AG04450 (cell line): ENCODE results near the gene FBXO39. TPM values are rescaled to one million over a fixed set of nuclear protein-coding genes. Genes with fewer than 3 reads are reported as not detected.
"Not testable (repeated sequence)": the region's sequence is repeated elsewhere in the genome, so short reads cannot be mapped to it uniquely, and the experiment has no call there.

ENCODE experiments used
- CTCF ChIA-PET: fragments of 300-600, 350-600 bp; formaldehyde crosslinking; extraction: SDS; loops from one replicate; lab custom pipeline; 2022; ENCODE audit warnings: antibody characterized with exemption, inconsistent platforms; lab: Charles Lee
- POLR2A ChIA-PET: fragments of 350-600 bp; formaldehyde crosslinking; extraction: SDS; loops from one replicate; lab custom pipeline; 2021; ENCODE audit warnings: antibody characterized with exemption, inconsistent platforms; lab: Yijun Ruan, JAX
- DNase-seq: peaks from one replicate; pipeline ENCODE4 v3.0.0-alpha.2; 2011; ENCODE audit warnings: low read depth, low spot score
- H3K27ac ChIP-seq: one replicate; pipeline ENCODE4 v1.5.1; 2012; ENCODE audit warnings: low read depth, low read length, control low read depth
- H3K27me3 ChIP-seq: one replicate; pipeline ENCODE4 v1.6.0; 2012; ENCODE audit warnings: low read length; ENCODE audit not compliant: control insufficient read depth, insufficient read depth
- H3K4me3 ChIP-seq: 2 replicates; pipeline ENCODE4 v1.5.1; 2011; ENCODE audit warnings: mild to moderate bottlenecking, low read depth, low read length, control low read depth
- H3K9me3 ChIP-seq: 2 replicates; pipeline ENCODE4 v1.5.1; 2012; ENCODE audit warnings: low read length; ENCODE audit not compliant: control insufficient read depth, insufficient read depth
- polyA plus RNA-seq: library from polyadenylated mRNA; depleted of rRNA; stranded (reverse); fragments of >200 nt; gene quantifications from 2 replicates; pipeline ENCODE4 v1.2.3, GENCODE V29; 2011
- TF ChIP-seq, protein P1 (sequence below): IDR thresholded peaks from 2 replicates; pipeline ENCODE4 v1.5.1; 2011; ENCODE audit warnings: low read depth, low read length, control low read depth, inconsistent platforms

FBXO39 gene
- polyA plus RNA-seq, 1 experiment: 0.10 TPM

DNA sequence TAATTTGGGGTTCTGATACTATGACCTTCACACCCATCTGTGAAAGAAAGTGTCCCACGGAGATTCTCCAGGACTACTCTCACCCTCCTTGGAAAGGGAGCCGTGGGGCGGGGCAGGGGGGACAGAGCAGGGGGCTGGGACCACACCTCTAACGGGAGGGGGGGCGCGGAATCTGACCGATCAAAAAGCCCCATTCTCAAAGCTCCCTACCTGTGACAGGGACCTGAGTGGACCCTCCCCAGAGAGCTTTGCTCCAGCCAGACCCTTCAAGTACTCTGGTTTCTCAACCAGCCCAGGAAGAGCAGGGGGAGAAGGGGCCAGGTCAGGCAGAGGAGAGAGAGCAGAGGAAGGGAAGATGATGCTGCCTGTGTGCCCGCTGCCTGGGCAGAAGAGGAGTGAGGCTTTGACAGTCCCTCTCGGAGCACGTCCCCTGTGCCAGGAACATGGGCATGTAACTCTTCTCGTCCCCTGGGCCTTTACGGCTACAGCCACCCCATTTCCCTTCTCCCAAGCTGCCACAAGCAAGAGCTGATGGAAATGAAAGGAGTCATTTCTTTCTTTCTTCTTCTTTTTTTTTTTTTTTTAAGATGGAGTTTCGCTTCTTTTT, 19.5 kb upstream of the FBXO39 start:
- TF ChIP-seq, protein P1, sequence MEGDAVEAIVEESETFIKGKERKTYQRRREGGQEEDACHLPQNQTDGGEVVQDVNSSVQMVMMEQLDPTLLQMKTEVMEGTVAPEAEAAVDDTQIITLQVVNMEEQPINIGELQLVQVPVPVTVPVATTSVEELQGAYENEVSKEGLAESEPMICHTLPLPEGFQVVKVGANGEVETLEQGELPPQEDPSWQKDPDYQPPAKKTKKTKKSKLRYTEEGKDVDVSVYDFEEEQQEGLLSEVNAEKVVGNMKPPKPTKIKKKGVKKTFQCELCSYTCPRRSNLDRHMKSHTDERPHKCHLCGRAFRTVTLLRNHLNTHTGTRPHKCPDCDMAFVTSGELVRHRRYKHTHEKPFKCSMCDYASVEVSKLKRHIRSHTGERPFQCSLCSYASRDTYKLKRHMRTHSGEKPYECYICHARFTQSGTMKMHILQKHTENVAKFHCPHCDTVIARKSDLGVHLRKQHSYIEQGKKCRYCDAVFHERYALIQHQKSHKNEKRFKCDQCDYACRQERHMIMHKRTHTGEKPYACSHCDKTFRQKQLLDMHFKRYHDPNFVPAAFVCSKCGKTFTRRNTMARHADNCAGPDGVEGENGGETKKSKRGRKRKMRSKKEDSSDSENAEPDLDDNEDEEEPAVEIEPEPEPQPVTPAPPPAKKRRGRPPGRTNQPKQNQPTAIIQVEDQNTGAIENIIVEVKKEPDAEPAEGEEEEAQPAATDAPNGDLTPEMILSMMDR: no peak
- Histone ChIP-seq H3K4me3 (peak overlapping the region; percentile 60), H3K27ac (no peak overlapping the region)

DNA sequence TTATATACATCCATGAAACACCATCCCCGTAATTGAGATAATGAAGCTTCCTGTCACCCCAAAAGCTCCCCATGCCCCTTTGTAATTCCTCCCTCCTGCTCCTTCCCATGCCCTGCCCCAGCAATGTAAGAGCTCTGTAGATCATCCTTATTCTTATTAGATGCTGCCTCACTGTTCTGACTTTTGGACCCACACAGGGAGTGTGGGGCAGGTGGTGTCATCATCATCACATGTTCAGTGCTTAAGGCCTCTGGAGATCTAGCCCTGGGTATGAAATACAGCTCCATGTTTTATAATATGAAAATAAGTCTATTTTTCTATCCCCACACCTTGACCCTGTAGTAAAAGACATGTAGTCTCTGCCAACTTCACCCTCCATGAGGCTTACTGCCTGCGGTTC, 18.3 kb upstream of the FBXO39 start:
- ChIA-PET POLR2A (no interaction called here), CTCF (interaction anchor here (0.8 to 1.6 kb wide), 2 partner anchors 86 to 264 kb away, joined by 3 to 4 read pairs; no protein-coding TSS in a partner anchor)
- Histone ChIP-seq H3K4me3 (no peak overlapping the region), H3K9me3 (no peaks in the 10 kb centered on the region), H3K27me3 (no peaks in the 10 kb centered on the region), H3K27ac (no peak overlapping the region)
- DNase-seq: no peak
- TF ChIP-seq, protein P1: no peak

More for the DNA sequence above, 19.5 kb upstream of the FBXO39 start:
- Histone ChIP-seq H3K27me3 (no peaks in the 10 kb centered on the region), H3K9me3 (no peaks in the 10 kb centered on the region)
- POLR2A ChIA-PET: no interaction called here
- CTCF ChIA-PET: interaction anchor here (1.6 kb wide), 1 partner anchor 265 kb away, joined by 4 read pairs; no protein-coding TSS in a partner anchor
- DNase-seq: no peak

DNA sequence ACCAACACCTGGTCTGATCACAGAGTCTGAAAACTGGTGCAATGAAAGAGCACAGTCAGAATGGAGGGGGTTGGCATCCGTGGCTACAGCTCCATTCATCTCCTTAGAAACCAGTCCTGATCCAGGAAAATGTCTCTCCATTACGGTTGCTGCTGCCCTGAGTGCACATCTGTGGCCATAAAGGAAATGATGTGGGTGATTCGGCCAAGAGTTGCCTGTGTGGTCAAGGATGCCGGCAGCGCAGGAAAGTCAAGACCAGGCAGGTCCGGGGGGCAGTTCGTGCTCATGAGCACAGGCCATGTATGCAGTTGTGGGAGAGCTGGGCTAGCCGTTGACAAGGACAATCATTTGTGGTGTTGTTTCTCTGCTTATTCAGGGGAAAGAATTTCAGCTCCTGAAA, 14.2 kb upstream of the FBXO39 start:
- Histone ChIP-seq H3K4me3 (no peak overlapping the region), H3K27me3 (no peaks in the 10 kb centered on the region), H3K27ac (no peak overlapping the region), H3K9me3 (no peaks in the 10 kb centered on the region)
- no peak for DNase-seq
- TF ChIP-seq, protein P1: no peak
- ChIA-PET POLR2A (no interaction called here), CTCF (no interaction called here)

DNA sequence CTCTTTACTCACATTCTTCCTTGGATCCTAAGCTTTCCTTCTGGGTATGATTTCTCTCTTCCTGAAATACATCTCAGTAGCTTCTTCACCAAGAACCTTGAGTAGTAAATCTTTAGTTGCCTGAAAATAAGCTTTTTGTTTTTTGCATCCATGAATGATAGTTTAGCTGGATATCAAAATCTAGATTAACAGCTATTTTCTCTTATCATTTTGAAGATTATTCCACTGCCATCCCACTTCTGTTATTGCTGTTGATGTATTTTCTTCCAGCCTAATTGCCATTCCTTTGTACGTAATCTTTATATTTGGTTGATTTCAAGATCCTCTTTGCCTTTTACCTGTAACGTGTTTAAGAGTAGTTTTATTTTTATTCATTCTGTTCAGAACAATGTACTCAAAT, 7.6 kb upstream of the FBXO39 start:
- TF ChIP-seq, protein P1: no peak
- H3K27ac ChIP-seq: no peak overlapping the region
- no peak for DNase-seq
- ChIA-PET POLR2A (no interaction called here), CTCF (interaction anchor here (1.1 kb wide), 1 partner anchor 75 kb away, joined by 3 read pairs; no protein-coding TSS in a partner anchor)
- peaks cover 5% of the 10 kb centered on the region for H3K9me3 ChIP-seq
- no peaks in the 10 kb centered on the region for H3K27me3 ChIP-seq
- no peak overlapping the region for H3K4me3 ChIP-seq

DNA sequence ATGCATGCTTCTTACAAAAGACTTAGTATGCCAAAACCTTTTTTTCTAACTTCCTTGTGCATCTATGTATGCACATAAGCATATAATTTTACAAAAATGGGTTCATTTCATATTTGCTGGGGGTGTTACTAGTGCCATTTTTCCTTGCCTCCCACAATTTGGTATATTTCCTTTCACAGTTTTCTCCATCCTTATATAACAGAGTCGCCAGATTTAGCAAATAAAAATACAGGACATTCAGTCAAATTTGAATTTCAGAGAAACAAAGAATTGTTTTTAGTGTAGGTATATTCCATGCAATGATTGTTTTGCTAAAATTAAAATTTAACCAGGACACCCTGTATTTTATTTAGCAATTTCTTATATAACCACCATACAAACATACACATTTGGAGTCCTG, 4.0 kb upstream of the FBXO39 start:
- ChIA-PET CTCF (interaction anchor here (0.9 to 1.0 kb wide), 2 partner anchors 16 to 71 kb away, joined by 3 read pairs; no protein-coding TSS in a partner anchor), POLR2A (interaction anchor here (0.5 kb wide), 1 partner anchor 1242 kb away, joined by 3 read pairs; no protein-coding TSS in a partner anchor)
- no peak overlapping the region for H3K27ac ChIP-seq
- H3K4me3 ChIP-seq: no peak overlapping the region
- TF ChIP-seq, protein P1: no peak
- H3K27me3 ChIP-seq: peaks cover 14% of the 10 kb centered on the region
- H3K9me3 ChIP-seq: peaks cover 20% of the 10 kb centered on the region
- no peak for DNase-seq

DNA sequence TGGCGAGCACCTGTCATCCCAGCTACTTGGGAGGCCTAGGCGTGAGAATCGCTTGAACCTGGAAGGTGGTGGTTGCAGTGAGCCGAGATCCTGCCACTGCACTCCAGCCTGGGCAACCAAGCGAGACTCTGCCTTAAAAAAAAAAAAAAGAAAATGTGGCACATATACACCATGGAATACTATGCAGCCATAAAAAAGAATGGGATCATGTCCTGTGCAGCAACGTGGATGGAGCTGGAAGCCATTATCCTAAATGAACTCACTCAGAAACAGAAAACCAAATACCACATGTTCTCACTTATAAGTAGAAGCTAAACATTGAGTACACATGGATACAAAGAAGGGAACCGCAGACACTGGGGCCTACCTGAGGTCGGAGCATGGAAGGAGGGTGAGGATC, 1.1 kb upstream of the FBXO39 start:
- POLR2A ChIA-PET, CTCF ChIA-PET, H3K4me3 ChIP-seq, H3K27ac ChIP-seq, DNase-seq: not testable (repeated sequence)
- peaks cover 30% of the 10 kb centered on the region for H3K27me3 ChIP-seq
- H3K9me3 ChIP-seq: peaks cover 19% of the 10 kb centered on the region
